ENCODE measurements around the gene PIP5K1C.

PIP5K1C gene

DNA sequence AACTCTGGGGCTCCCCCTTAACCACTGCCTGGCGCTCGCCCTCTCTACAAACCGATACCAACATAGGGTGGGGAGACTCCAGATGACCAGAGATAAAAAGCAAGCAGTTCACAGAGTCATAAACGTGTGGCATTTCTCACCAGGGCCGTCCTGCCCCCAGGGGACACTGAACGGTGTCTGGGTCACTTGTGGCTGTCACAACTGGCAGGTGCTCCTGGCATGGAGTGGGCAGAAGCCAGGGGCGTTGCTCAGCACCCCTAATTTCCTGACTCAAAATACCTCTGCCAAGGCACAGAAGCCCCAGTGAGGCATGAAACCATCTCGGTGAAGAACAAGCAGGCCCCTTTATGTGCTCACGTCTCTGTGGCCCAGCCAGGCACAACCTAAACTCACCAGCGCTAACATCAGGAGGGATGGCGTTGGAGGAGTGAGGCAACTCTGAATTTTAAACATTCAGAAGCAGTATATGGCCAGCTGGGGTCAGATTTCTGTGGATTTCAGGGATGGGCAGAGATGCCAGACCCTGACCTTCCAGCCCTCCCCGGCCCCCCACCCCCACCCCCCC, 1.8 kb downstream of the PIP5K1C start:
- Histone ChIP-seq H3K9me3 (no peaks in the 10 kb centered on the region), H3K4me1 (ENCODE audit: control insufficient read depth in 1 of 2, insufficient read depth in 1 of 2, low read depth in 1 of 2, low read length in 1 of 2) (peaks cover 11 to 19% of the 10 kb centered on the region in 2 experiments), H3K4me3 (ENCODE audit: low read depth in 1 of 2, low read length in 1 of 2) (no peak overlapping the region), H3K36me3 (peaks cover 14% of the 10 kb centered on the region), H3K27ac (no peak overlapping the region), H3K27me3 (no peaks in the 10 kb centered on the region)
- TF ChIP-seq CTCF (IDR thresholded peaks at IDR 0.05): no peak

DNA sequence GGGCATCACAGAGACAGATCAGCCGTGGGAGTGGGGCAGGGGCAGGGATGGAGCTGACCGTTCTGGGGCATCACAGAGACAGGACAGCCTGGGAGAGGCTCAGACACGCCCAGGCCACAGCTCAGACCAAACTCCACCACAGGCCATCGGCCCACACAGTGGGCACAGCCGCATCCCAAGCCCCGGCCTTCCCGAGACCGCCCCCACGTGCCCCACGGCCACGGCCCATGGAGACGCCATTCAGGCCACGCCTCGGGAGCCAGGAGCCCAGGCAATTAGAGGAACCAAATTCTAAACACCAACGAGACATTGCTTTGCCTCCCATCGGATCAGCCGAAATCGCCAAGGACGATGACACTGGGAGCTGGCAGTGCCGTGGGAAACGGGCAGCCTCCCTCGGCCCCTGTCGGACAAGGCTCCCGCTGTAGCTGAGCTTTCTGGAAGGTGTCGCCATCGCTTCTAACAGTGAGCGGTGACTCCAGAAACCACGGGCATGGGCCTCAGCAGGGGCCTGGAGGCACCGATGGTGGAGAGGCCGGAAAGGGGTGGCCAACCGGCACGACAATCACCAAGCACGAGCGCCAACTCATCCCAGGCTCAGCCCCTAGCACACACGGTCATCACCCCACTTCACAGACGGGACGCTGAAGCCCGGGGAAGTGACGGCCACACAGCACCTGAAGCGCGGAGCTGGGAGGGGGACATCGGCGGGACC, 2.4 kb downstream of the PIP5K1C start:
- no peaks in the 10 kb centered on the region for H3K9me3 ChIP-seq
- no peak overlapping the region for H3K4me3 ChIP-seq (ENCODE audit: low read depth in 1 of 2, low read length in 1 of 2)

GRCh38 chr19:3697094-3697493, 3.2 kb downstream of the PIP5K1C start:
- no peak overlapping the region for H3K27ac ChIP-seq
- no peak for TF ChIP-seq CTCF (IDR thresholded peaks at IDR 0.05)
- peaks cover 11 to 19% of the 10 kb centered on the region in 2 experiments for H3K4me1 ChIP-seq (ENCODE audit: control insufficient read depth in 1 of 2, insufficient read depth in 1 of 2, low read depth in 1 of 2, low read length in 1 of 2)
- H3K36me3 ChIP-seq: peaks cover 14% of the 10 kb centered on the region
- no peak overlapping the region for H3K4me3 ChIP-seq (ENCODE audit: low read depth in 1 of 2, low read length in 1 of 2)
- H3K27me3 ChIP-seq: no peaks in the 10 kb centered on the region
- no peaks in the 10 kb centered on the region for H3K9me3 ChIP-seq

More for the DNA sequence above, 2.4 kb downstream of the PIP5K1C start:
- Histone ChIP-seq H3K36me3 (peaks cover 14% of the 10 kb centered on the region), H3K27ac (no peak overlapping the region), H3K27me3 (no peaks in the 10 kb centered on the region), H3K4me1 (ENCODE audit: control insufficient read depth in 1 of 2, insufficient read depth in 1 of 2, low read depth in 1 of 2, low read length in 1 of 2) (peaks cover 11 to 19% of the 10 kb centered on the region in 2 experiments)
- no peak for TF ChIP-seq CTCF (IDR thresholded peaks at IDR 0.05)

DNA sequence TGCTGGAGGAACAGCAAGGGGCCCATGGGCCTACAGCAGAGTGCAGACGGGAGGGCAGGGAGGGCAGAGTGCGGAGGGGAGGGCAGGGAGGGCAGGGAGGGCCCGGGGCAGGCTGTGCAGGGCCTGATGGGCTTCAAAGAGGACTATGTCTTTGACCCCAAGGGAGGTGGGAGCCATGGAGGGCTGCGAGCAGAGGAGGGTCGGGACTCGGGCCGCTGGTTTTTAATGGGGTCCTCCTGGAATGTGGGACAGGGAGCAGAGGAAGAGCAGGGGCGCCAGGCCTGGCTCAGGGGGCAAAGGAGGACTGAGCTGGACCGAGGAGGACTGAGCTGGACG, 3.6 kb downstream of the PIP5K1C start:
- H3K36me3 ChIP-seq: peaks cover 14% of the 10 kb centered on the region
- no peak overlapping the region for H3K27ac ChIP-seq
- no peak overlapping the region for H3K4me3 ChIP-seq (ENCODE audit: low read depth in 1 of 2, low read length in 1 of 2)
- H3K4me1 ChIP-seq (ENCODE audit: control insufficient read depth in 1 of 2, insufficient read depth in 1 of 2, low read depth in 1 of 2, low read length in 1 of 2): peaks cover 11 to 19% of the 10 kb centered on the region in 2 experiments
- H3K9me3 ChIP-seq: no peaks in the 10 kb centered on the region
- TF ChIP-seq CTCF (IDR thresholded peaks at IDR 0.05): no peak
- no peaks in the 10 kb centered on the region for H3K27me3 ChIP-seq

- no peak for TF ChIP-seq CTCF (IDR thresholded peaks at IDR 0.05)
- Histone ChIP-seq H3K36me3 (peaks cover 14% of the 10 kb centered on the region), H3K27ac (no peak overlapping the region), H3K4me3 (ENCODE audit: low read depth in 1 of 2, low read length in 1 of 2) (no peak overlapping the region), H3K4me1 (ENCODE audit: control insufficient read depth in 1 of 2, insufficient read depth in 1 of 2, low read depth in 1 of 2, low read length in 1 of 2) (peaks cover 11 to 19% of the 10 kb centered on the region in 2 experiments), H3K27me3 (no peaks in the 10 kb centered on the region), H3K9me3 (no peaks in the 10 kb centered on the region)
These were observed 4.1 kb downstream of the PIP5K1C start for GRCh38 chr19:3695986-3696659.
